ENCODE results near the gene RAC3.

DNA sequence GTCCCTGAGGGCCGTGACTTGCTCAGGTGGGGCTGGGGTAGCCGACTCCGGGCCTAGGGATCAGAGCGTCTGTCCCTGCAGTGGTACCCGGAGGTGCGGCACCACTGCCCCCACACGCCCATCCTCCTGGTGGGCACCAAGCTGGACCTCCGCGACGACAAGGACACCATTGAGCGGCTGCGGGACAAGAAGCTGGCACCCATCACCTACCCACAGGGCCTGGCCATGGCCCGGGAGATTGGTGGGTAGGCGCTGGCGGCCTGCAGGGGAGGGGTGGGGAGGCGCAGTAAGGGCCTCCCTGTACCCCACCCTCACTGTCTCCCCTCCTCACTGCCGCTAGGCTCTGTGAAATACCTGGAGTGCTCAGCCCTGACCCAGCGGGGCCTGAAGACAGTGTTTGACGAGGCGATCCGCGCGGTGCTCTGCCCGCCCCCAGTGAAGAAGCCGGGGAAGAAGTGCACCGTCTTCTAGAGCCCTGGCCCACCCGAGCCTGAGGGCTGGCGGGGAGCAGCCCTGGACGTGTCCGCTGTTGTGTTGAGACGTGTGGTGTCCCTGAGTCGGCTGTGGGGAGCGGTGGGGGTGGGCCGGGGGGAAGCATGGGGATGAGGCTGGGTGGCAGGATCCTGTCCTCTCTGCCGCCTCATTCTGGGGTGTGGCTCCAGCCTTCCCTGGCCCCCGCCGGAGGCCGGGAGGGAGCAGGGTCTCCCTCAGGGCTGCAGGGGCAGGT is 2.0 kb downstream of the RAC3 start:
- TF ChIP-seq, protein P1, sequence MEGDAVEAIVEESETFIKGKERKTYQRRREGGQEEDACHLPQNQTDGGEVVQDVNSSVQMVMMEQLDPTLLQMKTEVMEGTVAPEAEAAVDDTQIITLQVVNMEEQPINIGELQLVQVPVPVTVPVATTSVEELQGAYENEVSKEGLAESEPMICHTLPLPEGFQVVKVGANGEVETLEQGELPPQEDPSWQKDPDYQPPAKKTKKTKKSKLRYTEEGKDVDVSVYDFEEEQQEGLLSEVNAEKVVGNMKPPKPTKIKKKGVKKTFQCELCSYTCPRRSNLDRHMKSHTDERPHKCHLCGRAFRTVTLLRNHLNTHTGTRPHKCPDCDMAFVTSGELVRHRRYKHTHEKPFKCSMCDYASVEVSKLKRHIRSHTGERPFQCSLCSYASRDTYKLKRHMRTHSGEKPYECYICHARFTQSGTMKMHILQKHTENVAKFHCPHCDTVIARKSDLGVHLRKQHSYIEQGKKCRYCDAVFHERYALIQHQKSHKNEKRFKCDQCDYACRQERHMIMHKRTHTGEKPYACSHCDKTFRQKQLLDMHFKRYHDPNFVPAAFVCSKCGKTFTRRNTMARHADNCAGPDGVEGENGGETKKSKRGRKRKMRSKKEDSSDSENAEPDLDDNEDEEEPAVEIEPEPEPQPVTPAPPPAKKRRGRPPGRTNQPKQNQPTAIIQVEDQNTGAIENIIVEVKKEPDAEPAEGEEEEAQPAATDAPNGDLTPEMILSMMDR (IDR thresholded peaks at IDR 0.05): no peak
- TF ChIP-seq EZH2phosphoT487 (IDR thresholded peaks at IDR 0.05): no peak
